Urothelium cell line (cell line): Measurements from ENCODE around the gene CCDC40.
"Not testable (repeated sequence)": the region's sequence is repeated elsewhere in the genome, so short reads cannot be mapped to it uniquely, and the experiment has no call there.

Experiments used
- DNase-seq: peaks from one replicate; pipeline ENCODE4 v3.0.0; 2011; ENCODE audit warnings: low spot score, mixed read lengths
- FAIRE-seq: peaks from 2 replicates; lab custom pipeline; 2011; peaks lifted over from hg19 to GRCh38; lab: Jason Lieb, UNC

CCDC40 gene

GRCh38 chr17:80071116-80071841 is 34.8 kb downstream of the CCDC40 start:
- FAIRE-seq (no peak), DNase-seq (no peak)

- DNase-seq (no peak), FAIRE-seq (no peak)
These were observed 36.0 kb downstream of the CCDC40 start for GRCh38 chr17:80072410-80072809.

GRCh38 chr17:80080081-80080480 is 43.6 kb downstream of the CCDC40 start:
- FAIRE-seq (no peak), DNase-seq (peak; percentile 51)

GRCh38 chr17:80081596-80081995 is 45.2 kb downstream of the CCDC40 start:
- FAIRE-seq (peak; percentile 37), DNase-seq (no peak)

GRCh38 chr17:80082403-80083135 is 46.1 kb downstream of the CCDC40 start:
- FAIRE-seq (peak; percentile 92), DNase-seq (peak; percentile 88)

- no peak for DNase-seq
- FAIRE-seq: no peak
These were observed 46.8 kb downstream of the CCDC40 start for GRCh38 chr17:80083136-80083661.

- DNase-seq (no peak), FAIRE-seq (peak; percentile 42)
These were observed 48.3 kb downstream of the CCDC40 start for GRCh38 chr17:80084773-80085172.

GRCh38 chr17:80086081-80086480 is 49.6 kb downstream of the CCDC40 start:
- DNase-seq: no peak
- no peak for FAIRE-seq

- FAIRE-seq: no peak
These were observed 50.2 kb downstream of the CCDC40 start for GRCh38 chr17:80086616-80087015.

GRCh38 chr17:80087346-80088265 is 51.2 kb downstream of the CCDC40 start:
- peak; percentile 66 for FAIRE-seq

More at GRCh38 chr17:80086616-80087015, 50.2 kb downstream of the CCDC40 start:
- no peak for DNase-seq

GRCh38 chr17:80089762-80090161 is 53.3 kb downstream of the CCDC40 start:
- DNase-seq (no peak), FAIRE-seq (no peak)

More at GRCh38 chr17:80087346-80088265, 51.2 kb downstream of the CCDC40 start:
- no peak for DNase-seq

- not testable (repeated sequence) for DNase-seq
- peak; percentile 100 for FAIRE-seq
These were observed 53.7 kb downstream of the CCDC40 start for GRCh38 chr17:80090164-80090563.

GRCh38 chr17:80091376-80091775 is 54.9 kb downstream of the CCDC40 start:
- FAIRE-seq (no peak), DNase-seq (no peak)

- FAIRE-seq: no peak
- DNase-seq: no peak
These were observed 56.5 kb downstream of the CCDC40 start for GRCh38 chr17:80092959-80093358.

- peak; percentile 30 for FAIRE-seq
These were observed 58.8 kb downstream of the CCDC40 start for GRCh38 chr17:80095038-80095843.

GRCh38 chr17:80095844-80096475 is 59.5 kb downstream of the CCDC40 start:
- FAIRE-seq: peak; percentile 79
- DNase-seq: no peak

More at GRCh38 chr17:80095038-80095843, 58.8 kb downstream of the CCDC40 start:
- DNase-seq: no peak

- DNase-seq (no peak), FAIRE-seq (peak; percentile 23)
These were observed 60.1 kb downstream of the CCDC40 start for GRCh38 chr17:80096561-80097021.

- FAIRE-seq (peak; percentile 67), DNase-seq (no peak)
These were observed 60.7 kb downstream of the CCDC40 start for GRCh38 chr17:80097127-80097621.
